Measurements from ENCODE around the gene SUSD1.

- no peak for TF ChIP-seq CTCF (optimal IDR thresholded peaks at IDR 0.05 in 1 of 3, IDR thresholded peaks at IDR 0.05 in 1 of 3, conservative IDR thresholded peaks at IDR 0.05 in 1 of 3; ENCODE audit: extremely low read depth in 1 of 3, insufficient read depth in 2 of 3, low read length in 3 of 3)
- TF ChIP-seq EZH2 (IDR thresholded peaks at IDR 0.05; ENCODE audit: low read length), result no peak
These were observed 126.0 kb downstream of the SUSD1 start for GRCh38 chr9:112048924-112049691.

Measured in keratinocyte (primary cell).